Ishikawa (cell line): ENCODE results near the gene LAMTOR2.

Source experiments
- CEBPB ChIP-seq: IDR thresholded peaks from 2 replicates; pipeline ENCODE4 v1.6.1; 2012
- CREB1 ChIP-seq: IDR thresholded peaks from 2 replicates; pipeline ENCODE4 v1.6.1; 2012; ENCODE audit warnings: low read depth
- EGR1 ChIP-seq: IDR thresholded peaks from 2 replicates; pipeline ENCODE4 v1.6.1; 2012
- EP300 ChIP-seq: IDR thresholded peaks from 2 replicates; pipeline ENCODE4 v1.6.1; 2012; ENCODE audit warnings: borderline replicate concordance
- FOXM1 ChIP-seq: IDR thresholded peaks from 2 replicates; pipeline ENCODE4 v1.6.1; 2012; ENCODE audit warnings: low read depth, borderline replicate concordance
- NFIC ChIP-seq: IDR thresholded peaks from 2 replicates; pipeline ENCODE4 v1.6.1; 2012
- RAD21 ChIP-seq: IDR thresholded peaks from 2 replicates; pipeline ENCODE4 v1.6.1; 2012; ENCODE audit warnings: low read depth
- TAF1 ChIP-seq: IDR thresholded peaks from 2 replicates; pipeline ENCODE4 v1.6.1; 2012; ENCODE audit warnings: low read depth, mild to moderate bottlenecking
- TCF12 ChIP-seq: IDR thresholded peaks from 2 replicates; pipeline ENCODE4 v1.6.1; 2012; ENCODE audit warnings: low read depth
- TEAD4 ChIP-seq: IDR thresholded peaks from 2 replicates; pipeline ENCODE4 v1.6.1; 2012
- YY1 ChIP-seq: IDR thresholded peaks from 2 replicates; pipeline ENCODE4 v1.6.1; 2012; ENCODE audit warnings: low read depth
- ZBTB7A ChIP-seq: IDR thresholded peaks from 2 replicates; pipeline ENCODE4 v1.6.1; 2012; ENCODE audit warnings: low read depth
- TF ChIP-seq, protein P1 (sequence below): IDR thresholded peaks from 2 replicates; pipeline ENCODE4 v1.6.1; 2012
- TF ChIP-seq, protein P2 (sequence below): IDR thresholded peaks from 2 replicates; pipeline ENCODE4 v1.6.1; 2012; ENCODE audit warnings: low read depth, mild to moderate bottlenecking
- TF ChIP-seq, protein P3 (sequence below): IDR thresholded peaks from 2 replicates; pipeline ENCODE4 v1.6.1; 2012

The LAMTOR2 gene

DNA sequence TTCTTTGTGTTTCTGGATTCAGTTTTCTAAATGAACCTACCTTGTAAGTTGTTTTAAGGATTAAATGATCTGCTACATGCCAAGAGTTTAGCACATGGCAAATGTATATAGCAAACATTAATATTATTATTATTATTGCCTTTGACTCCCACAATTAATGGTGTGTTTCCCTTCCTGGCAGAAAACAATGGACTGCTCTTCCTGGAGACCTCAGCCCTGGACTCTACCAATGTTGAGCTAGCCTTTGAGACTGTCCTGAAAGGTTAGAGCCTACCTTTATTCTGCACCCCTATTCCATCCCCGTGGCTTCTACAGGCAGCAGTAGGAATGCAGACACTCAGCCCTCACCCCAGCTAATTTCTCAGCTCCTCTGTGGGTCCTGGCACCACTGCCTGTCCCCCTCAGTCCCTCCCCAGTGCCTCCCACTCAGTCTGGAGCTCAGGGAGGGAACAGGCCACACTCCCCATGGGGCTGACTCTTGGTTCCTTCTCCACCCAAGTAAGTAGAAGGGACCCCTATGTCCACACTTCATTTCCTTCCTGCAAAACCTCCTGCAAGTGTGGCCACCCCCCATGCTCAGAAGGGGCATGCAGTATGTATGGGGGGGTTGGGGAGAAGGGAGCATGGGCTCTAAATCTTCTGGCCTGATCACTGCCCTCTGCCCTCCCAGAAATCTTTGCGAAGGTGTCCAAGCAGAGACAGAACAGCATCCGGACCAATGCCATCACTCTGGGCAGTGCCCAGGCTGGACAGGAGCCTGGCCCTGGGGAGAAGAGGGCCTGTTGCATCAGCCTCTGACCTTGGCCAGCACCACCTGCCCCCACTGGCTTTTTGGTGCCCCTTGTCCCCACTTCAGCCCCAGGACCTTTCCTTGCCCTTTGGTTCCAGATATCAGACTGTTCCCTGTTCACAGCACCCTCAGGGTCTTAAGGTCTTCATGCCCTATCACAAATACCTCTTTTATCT is 15.2 kb downstream of the LAMTOR2 start:
- TF ChIP-seq RAD21 (no peak), FOXM1 (no peak), CEBPB (no peak), EP300 (no peak), TAF1 (no peak), ZBTB7A (no peak), CREB1 (no peak), EGR1 (no peak), TEAD4 (no peak), TCF12 (no peak), NFIC (no peak), YY1 (no peak)
- TF ChIP-seq, protein P1, sequence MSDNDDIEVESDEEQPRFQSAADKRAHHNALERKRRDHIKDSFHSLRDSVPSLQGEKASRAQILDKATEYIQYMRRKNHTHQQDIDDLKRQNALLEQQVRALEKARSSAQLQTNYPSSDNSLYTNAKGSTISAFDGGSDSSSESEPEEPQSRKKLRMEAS: no peak
- TF ChIP-seq, protein P2, sequence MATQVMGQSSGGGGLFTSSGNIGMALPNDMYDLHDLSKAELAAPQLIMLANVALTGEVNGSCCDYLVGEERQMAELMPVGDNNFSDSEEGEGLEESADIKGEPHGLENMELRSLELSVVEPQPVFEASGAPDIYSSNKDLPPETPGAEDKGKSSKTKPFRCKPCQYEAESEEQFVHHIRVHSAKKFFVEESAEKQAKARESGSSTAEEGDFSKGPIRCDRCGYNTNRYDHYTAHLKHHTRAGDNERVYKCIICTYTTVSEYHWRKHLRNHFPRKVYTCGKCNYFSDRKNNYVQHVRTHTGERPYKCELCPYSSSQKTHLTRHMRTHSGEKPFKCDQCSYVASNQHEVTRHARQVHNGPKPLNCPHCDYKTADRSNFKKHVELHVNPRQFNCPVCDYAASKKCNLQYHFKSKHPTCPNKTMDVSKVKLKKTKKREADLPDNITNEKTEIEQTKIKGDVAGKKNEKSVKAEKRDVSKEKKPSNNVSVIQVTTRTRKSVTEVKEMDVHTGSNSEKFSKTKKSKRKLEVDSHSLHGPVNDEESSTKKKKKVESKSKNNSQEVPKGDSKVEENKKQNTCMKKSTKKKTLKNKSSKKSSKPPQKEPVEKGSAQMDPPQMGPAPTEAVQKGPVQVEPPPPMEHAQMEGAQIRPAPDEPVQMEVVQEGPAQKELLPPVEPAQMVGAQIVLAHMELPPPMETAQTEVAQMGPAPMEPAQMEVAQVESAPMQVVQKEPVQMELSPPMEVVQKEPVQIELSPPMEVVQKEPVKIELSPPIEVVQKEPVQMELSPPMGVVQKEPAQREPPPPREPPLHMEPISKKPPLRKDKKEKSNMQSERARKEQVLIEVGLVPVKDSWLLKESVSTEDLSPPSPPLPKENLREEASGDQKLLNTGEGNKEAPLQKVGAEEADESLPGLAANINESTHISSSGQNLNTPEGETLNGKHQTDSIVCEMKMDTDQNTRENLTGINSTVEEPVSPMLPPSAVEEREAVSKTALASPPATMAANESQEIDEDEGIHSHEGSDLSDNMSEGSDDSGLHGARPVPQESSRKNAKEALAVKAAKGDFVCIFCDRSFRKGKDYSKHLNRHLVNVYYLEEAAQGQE: no peak
- TF ChIP-seq, protein P3, sequence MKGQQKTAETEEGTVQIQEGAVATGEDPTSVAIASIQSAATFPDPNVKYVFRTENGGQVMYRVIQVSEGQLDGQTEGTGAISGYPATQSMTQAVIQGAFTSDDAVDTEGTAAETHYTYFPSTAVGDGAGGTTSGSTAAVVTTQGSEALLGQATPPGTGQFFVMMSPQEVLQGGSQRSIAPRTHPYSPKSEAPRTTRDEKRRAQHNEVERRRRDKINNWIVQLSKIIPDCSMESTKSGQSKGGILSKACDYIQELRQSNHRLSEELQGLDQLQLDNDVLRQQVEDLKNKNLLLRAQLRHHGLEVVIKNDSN: no peak

DNA sequence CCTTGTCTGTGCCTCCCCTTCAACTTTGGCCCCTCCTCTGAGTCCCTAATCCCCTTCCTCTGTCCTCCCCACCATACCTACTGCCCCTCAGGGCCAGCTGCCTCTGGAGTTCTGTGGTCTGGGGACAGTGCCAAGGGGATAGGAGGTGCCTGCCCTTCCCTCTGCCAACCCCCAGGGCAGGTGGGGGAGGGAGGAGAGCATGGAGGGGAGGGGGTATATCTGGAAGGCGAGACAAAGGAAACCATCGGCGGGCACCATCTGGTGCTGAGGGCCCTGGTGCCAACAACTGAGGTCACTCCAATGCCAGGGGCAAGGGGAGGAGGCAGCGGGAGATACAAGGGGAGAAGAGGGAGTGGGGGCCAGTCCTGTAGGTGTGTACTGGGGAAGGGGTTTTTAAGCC is 16.0 kb downstream of the LAMTOR2 start:
- TF ChIP-seq CEBPB (no peak), RAD21 (no peak), EP300 (no peak), TAF1 (no peak), CREB1 (no peak), ZBTB7A (no peak), TCF12 (no peak), FOXM1 (no peak), TEAD4 (no peak), YY1 (no peak), EGR1 (no peak), NFIC (no peak)
- TF ChIP-seq, protein P3: no peak
- TF ChIP-seq, protein P1: no peak
- TF ChIP-seq, protein P2: no peak

DNA sequence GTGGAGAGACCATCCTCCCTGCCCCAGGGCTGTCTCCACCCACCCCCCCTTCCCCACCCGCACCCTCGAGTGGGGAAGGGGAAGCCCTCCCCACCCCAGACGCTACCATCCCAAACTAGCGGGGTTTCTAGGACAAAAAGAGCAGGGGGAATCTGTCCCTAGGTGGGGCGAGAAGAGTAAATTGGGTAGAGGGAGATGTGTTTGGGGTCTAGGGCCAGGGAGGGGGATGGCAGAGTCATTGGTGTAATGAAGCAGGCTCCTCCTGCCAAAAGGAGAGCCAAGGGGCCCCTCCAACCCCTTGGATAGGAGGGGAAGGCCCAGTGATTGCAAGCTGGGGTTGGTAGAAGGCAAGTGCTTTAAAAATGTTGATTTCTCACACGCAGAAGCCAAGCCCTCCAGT is 17.7 kb downstream of the LAMTOR2 start:
- TF ChIP-seq CREB1: no peak
- TF ChIP-seq, protein P2: no peak
- no peak for TF ChIP-seq CEBPB
- TF ChIP-seq EGR1: no peak
- no peak for TF ChIP-seq FOXM1
- no peak for TF ChIP-seq ZBTB7A
- TF ChIP-seq RAD21: no peak
- TF ChIP-seq TAF1: no peak

DNA sequence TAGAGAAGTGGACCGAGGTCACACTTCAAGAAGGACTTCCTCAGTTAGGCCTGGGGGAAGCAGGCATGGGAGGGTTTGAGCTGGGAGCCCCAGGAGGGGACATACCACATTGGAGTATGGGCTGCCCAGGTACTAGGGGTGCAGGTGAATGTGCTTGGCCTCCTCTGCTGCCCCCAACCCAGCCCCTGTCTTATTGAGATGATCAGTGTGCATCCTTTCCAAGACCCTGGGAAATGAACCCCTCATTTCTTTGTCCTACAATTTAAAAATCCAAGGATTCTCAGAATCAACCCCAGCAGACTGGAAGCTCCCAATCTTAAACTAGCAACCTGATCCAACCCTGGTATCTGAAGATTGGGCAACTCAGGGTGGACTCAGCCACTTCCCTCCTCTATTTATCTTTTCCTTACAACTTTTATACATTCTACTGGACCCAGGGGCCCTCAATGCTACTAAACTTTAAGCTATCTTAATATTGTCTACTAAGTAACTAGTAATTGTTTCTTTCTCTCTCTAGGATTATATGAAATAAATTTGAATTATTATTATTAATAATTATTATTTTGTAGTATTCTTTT is 18.6 kb downstream of the LAMTOR2 start:
- TF ChIP-seq NFIC: no peak
- no peak for TF ChIP-seq CREB1
- TF ChIP-seq FOXM1: no peak
- no peak for TF ChIP-seq ZBTB7A
- TF ChIP-seq, protein P3: no peak
- TF ChIP-seq TAF1: no peak
- no peak for TF ChIP-seq YY1
- TF ChIP-seq, protein P1: no peak
- TF ChIP-seq EGR1: no peak
- TF ChIP-seq RAD21: no peak
- TF ChIP-seq, protein P2: no peak
- TF ChIP-seq EP300: no peak
- no peak for TF ChIP-seq TEAD4
- TF ChIP-seq TCF12: no peak
- TF ChIP-seq CEBPB: no peak
